SK-N-MC (cell line): ENCODE data around the gene NLRP9.

Source experiments
- EZH2 ChIP-seq: fragments of 200-600 bp; sonication (generic); IDR thresholded peaks from one replicate; pipeline ENCODE4 v1.6.1; 2017; ENCODE audit warnings: antibody characterized with exemption
- POLR2AphosphoS5 ChIP-seq: IDR thresholded peaks from 2 replicates; pipeline ENCODE4 v1.6.1; 2012; ENCODE audit warnings: mild to moderate bottlenecking, low read depth, low read length, borderline replicate concordance

DNA sequence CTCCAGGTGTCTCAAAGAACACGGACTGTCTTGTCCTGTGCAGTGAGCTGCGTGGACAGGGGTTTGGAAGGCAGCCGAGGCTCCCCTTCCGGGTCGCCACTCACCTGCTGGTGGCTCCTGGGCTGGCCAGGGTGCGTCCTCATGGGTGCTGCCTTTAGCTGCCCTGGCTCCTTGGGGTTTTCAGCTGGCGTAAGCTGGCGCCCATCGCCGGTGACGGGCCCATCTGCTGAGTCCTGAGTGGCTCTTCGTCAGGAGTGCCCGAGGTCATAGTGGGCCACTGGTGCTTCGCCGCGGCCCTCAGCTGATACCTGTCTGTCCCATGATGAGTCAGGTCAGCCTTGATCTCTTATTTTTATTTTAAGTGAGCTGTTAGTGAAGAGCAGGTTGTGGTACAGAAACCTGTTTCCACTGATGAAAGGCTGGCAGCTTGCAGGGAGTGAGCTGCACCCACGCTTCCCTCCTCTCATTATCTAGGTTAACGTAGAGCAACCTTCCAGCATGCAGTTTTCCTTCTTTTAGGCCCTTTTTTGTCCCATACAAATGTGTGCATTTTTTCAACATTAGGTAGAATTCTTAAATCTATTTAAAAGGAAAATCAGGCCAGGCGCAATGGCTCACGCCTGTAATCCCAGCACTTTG, 44.7 kb downstream of the NLRP9 start:
- TF ChIP-seq POLR2AphosphoS5 (no peak), EZH2 (no peak)
